ENCODE measurements around the gene SBF2.

GRCh38 chr11:9747229-9747628 is 546.8 kb downstream of the SBF2 start:
- TF ChIP-seq CTCF (conservative IDR thresholded peaks at IDR 0.05) (no peak), ZFX (IDR thresholded peaks at IDR 0.05) (no peak)

Data from C4-2B (cell line).